DOHH2 (cell line): ENCODE data around the gene LRRC7.

Experiments used
- EZH2phosphoT487 ChIP-seq: fragments of 200-600 bp; sonication (generic); IDR thresholded peaks from 2 replicates; pipeline ENCODE4 v1.6.1; 2017; ENCODE audit warnings: borderline replicate concordance, mild to moderate bottlenecking, antibody characterized with exemption, low read length, moderate library complexity, mixed read lengths
- TF ChIP-seq, protein P1 (sequence below): fragments of 200-600 bp; sonication (generic); IDR thresholded peaks from one replicate; pipeline ENCODE4 v1.5.1; 2014; ENCODE audit warnings: antibody characterized with exemption, mild to moderate bottlenecking, low read depth, low read length; ENCODE audit not compliant: poor library complexity, severe bottlenecking

DNA sequence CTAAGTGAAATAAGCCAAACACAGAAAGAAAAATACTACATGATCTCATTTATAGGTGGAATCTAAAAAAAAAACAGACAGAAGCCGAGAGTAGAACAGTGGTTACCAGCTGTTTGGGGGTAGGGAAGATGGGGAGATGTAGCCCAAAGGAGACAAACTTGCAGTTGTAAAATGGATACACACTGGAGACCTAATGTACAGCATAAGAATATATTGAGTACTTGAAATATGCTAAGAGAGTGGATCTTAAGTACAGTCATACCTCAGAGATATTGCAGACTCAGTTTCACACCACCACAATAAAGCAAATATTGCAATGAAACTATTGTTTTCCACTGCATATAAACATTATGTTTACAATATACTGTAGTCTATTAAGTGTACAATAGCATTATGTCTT lies 320.9 kb downstream of the LRRC7 start:
- TF ChIP-seq, protein P1, sequence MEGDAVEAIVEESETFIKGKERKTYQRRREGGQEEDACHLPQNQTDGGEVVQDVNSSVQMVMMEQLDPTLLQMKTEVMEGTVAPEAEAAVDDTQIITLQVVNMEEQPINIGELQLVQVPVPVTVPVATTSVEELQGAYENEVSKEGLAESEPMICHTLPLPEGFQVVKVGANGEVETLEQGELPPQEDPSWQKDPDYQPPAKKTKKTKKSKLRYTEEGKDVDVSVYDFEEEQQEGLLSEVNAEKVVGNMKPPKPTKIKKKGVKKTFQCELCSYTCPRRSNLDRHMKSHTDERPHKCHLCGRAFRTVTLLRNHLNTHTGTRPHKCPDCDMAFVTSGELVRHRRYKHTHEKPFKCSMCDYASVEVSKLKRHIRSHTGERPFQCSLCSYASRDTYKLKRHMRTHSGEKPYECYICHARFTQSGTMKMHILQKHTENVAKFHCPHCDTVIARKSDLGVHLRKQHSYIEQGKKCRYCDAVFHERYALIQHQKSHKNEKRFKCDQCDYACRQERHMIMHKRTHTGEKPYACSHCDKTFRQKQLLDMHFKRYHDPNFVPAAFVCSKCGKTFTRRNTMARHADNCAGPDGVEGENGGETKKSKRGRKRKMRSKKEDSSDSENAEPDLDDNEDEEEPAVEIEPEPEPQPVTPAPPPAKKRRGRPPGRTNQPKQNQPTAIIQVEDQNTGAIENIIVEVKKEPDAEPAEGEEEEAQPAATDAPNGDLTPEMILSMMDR = no peak
- no peak for TF ChIP-seq EZH2phosphoT487
